K562 (cell line): Measurements from ENCODE around the gene TMEM86B. TPM values are rescaled to one million over a fixed set of nuclear protein-coding genes. Genes with fewer than 3 reads are reported as not detected.

Experiments used
- CTBP1 ChIP-seq: fragments of 450-650 bp; IDR thresholded peaks from 2 replicates; pipeline ENCODE4 v1.6.1; 2016; ENCODE audit warnings: borderline replicate concordance
- FOXK2 ChIP-seq, 2 experiments: fragments of 450-650 bp; IDR thresholded peaks in 1 of 2; conservative IDR thresholded peaks in 1 of 2; 2 replicates each; pipeline ENCODE4 v1.6.1; 2016; ENCODE audit warnings: low read depth in 2 of 2, mild to moderate bottlenecking in 1 of 2
- L3MBTL2 ChIP-seq: fragments of 450-650 bp; IDR thresholded peaks from 2 replicates; pipeline ENCODE4 v1.6.1; 2016; ENCODE audit warnings: mild to moderate bottlenecking, moderate library complexity
- MITF ChIP-seq: IDR thresholded peaks from 2 replicates; pipeline ENCODE4 v1.6.1; 2014; ENCODE audit warnings: antibody characterized with exemption
- NFIX ChIP-seq: fragments of 250-450 bp; sonication (Bioruptor Pico); IDR thresholded peaks from 2 replicates; pipeline ENCODE4 v1.4.0; 2020; ENCODE audit warnings: low read depth, mild to moderate bottlenecking, moderate library complexity
- STAT5A ChIP-seq: IDR thresholded peaks from 2 replicates; pipeline ENCODE4 v1.6.1; 2012; ENCODE audit warnings: low read length, inconsistent platforms, borderline replicate concordance
- ZBTB49 ChIP-seq: sonication (generic); formaldehyde crosslinking; IDR thresholded peaks from 2 replicates; pipeline ENCODE4 v1.8.0; 2022; ENCODE audit warnings: missing genetic modification reagents, mild to moderate bottlenecking, borderline replicate concordance
- ZNF354B ChIP-seq: fragments of 250-450 bp; sonication (Bioruptor Pico); IDR thresholded peaks from 2 replicates; pipeline ENCODE4 v1.4.0; 2020
- ZNF407 ChIP-seq: fragments of 450-650 bp; IDR thresholded peaks from 2 replicates; pipeline ENCODE4 v1.6.1; 2016; ENCODE audit warnings: low read depth
- ZNF717 ChIP-seq: fragments of 250-450 bp; sonication (Bioruptor Pico); IDR thresholded peaks from 2 replicates; pipeline ENCODE4 v1.5.0; 2021
- ZNF77 ChIP-seq: fragments of 250-450 bp; sonication (Bioruptor Pico); IDR thresholded peaks from 2 replicates; pipeline ENCODE4 v1.5.0; 2020
- ZNF778 ChIP-seq: fragments of 450-650 bp; formaldehyde crosslinking; IDR thresholded peaks from 2 replicates; pipeline ENCODE4 v1.4.0; 2020; ENCODE audit warnings: mild to moderate bottlenecking, moderate library complexity
- polyA plus RNA-seq, 8 experiments: library from polyadenylated mRNA; depleted of rRNA in 4 of 8; stranded (reverse) in 5 of 8; unstranded in 3 of 8; fragments of >200 nt; fragmentation: Nextera tagmentation in 2 of 8; fragmentation: Illumina TruSeq in 1 of 8; extraction: Ambion mirVana in 2 of 8; extraction: Trizol in 1 of 8; gene quantifications; 2 replicates each; pipeline versions ENCODE4 v1.2.1 to v1.2.3, GENCODE V29; 2011 to 2014; ENCODE audit warnings: inconsistent platforms in 1 of 8, missing spikeins in 1 of 8
- total RNA-seq, 7 experiments: library from RNA; depleted of rRNA in 6 of 7; stranded (reverse); fragments of >200 nt in 6 of 7; fragmentation: Illumina TruSeq in 2 of 7; extraction: Trizol in 2 of 7; gene quantifications; 2 replicates each; pipeline versions ENCODE4 v1.2.1 to v1.2.3, GENCODE V29; 2011 to 2021; ENCODE audit warnings: low replicate concordance in 1 of 7
- TF ChIP-seq, protein P1 (sequence below): fragments of 200-400 bp; formaldehyde crosslinking; IDR thresholded peaks from 2 replicates; pipeline ENCODE4 v1.6.1; 2017; ENCODE audit warnings: mild to moderate bottlenecking, low read depth, low read length, moderate library complexity

TMEM86B gene
- total and polyA plus RNA-seq, 9 of the 15 experiments (the other 6 are each of a cell fraction or from before 2014, with no cell fraction given): 0.28 to 7.9 (median 2.1) TPM

DNA sequence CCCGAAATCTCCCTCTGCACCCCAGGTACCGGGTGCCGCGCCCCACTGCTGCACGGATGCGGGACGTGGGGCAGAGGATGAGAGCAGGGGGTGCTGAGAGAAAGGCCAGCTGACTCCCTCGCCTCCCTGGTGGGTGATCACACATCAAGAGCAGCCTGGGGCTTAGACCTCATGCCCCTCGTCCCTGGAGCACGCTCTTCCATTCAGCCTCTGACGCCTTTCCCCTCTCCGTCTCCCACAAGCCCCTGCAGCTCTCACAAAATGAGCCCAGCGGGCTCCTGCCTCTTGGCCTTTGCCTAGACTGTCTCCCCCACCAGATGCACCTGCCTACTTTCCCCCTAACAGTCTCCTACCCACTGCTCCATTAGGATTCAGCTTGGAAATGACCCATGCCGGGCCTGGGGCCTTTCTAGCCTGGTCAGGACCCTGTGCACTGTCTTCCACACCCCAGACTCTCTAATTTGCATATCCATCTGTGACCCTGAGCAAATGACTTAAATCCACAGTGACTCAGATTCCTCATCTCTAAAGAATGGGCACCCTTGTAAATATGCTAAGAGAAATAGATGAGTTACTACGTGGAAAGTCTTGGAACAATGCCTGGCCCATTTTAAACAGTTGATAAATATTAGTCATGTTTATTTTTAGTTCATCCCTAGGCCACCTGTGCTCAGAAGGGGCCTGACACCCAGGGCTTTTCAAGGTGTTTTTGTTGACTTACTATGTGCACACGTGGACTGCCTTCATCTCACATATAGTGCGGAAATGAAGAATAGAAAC is 18.7 kb downstream of the TMEM86B start (continued):
- TF ChIP-seq FOXK2 (conservative IDR thresholded peaks at IDR 0.05 in 1 of 2, IDR thresholded peaks at IDR 0.05 in 1 of 2; ENCODE audit: low read depth in 2 of 2) (0 out of 4 replicates have a peak, but pooled peaks of 1 of the 2 experiments have one; percentile 33), L3MBTL2 (peak; percentile 33; the same call in 1 of the 2 replicates), MITF (no peak), STAT5A (no peak), NFIX (CRISPR knock-in tag) (no peak), ZNF778 (no peak), ZNF717 (CRISPR knock-in tag) (no peak), ZNF77 (CRISPR knock-in tag) (no peak), CTBP1 (0 out of 2 replicates have a peak, but pooled peaks have one; percentile 13), ZBTB49 (no peak), ZNF354B (CRISPR knock-in tag) (no peak), ZNF407 (no peak)
- TF ChIP-seq, protein P1, sequence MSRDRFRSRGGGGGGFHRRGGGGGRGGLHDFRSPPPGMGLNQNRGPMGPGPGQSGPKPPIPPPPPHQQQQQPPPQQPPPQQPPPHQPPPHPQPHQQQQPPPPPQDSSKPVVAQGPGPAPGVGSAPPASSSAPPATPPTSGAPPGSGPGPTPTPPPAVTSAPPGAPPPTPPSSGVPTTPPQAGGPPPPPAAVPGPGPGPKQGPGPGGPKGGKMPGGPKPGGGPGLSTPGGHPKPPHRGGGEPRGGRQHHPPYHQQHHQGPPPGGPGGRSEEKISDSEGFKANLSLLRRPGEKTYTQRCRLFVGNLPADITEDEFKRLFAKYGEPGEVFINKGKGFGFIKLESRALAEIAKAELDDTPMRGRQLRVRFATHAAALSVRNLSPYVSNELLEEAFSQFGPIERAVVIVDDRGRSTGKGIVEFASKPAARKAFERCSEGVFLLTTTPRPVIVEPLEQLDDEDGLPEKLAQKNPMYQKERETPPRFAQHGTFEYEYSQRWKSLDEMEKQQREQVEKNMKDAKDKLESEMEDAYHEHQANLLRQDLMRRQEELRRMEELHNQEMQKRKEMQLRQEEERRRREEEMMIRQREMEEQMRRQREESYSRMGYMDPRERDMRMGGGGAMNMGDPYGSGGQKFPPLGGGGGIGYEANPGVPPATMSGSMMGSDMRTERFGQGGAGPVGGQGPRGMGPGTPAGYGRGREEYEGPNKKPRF: no peak
